ENCODE measurements around the gene ETFBKMT.
"Not testable (repeated sequence)": the region's sequence is repeated elsewhere in the genome, so short reads cannot be mapped to it uniquely, and the experiment has no call there.

The ETFBKMT gene

DNA sequence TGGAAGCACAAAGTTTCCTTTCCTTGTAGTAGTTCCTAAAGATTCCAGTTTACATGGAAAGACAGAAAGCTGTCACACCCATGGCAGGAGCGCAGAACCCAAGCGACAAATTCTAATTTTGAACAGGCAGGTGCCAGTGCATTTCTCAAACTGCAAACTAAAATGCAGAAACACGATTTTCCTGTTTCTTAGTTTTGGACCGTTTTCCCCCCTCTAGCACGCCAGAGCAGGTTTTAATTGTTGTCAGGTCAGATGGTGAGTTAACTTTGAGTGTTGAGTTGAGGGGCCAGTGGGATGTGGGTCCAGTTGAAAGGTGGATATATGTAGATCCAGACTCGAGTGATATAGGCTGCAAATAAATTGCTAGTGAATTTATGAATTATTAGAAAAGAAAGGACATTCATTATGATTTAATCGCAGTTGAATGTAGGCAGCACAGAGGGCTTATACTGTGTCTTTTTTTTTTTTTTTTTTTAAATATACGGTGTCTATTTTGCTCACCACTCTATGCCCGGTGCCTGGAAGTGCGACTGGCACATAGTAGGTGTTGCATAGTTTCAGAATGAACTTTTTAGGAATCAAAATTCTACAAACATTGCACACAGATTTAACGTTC, 909 bp upstream of the ETFBKMT start:
- no peak for DNase-seq

DNA sequence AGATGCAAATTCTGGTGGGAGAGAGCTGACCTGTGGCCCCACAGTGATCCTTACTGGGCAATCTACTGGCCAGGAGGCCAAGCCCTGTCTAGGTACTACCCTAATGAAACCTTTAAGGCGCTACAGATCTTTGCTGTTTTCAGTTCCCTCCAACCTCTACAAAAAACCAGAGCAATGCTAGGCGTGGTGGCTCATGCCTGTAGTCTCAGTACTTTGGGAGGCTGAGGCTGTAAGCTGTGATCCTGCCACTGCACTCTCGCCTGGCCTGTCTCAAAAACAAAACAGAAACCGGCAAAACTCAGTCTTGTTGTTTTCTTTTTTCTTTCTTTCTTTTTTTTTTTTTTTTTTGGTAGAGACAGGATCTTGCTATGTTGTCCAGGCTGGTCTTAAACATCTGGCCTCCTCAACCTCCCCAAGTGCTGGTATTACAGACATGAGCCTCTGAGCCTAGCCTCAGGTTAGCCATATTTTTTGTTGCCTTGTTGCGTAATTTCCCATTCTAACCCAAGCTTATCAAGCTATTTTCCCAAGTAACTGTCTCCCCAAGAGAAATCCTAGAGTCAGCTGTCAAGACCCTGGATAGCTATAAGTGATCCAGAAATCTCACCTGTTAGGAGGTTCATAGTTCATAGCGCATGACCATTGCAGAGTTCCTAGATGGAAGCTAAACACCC, 2.8 kb downstream of the ETFBKMT start:
- DNase-seq, result no peak

DNA sequence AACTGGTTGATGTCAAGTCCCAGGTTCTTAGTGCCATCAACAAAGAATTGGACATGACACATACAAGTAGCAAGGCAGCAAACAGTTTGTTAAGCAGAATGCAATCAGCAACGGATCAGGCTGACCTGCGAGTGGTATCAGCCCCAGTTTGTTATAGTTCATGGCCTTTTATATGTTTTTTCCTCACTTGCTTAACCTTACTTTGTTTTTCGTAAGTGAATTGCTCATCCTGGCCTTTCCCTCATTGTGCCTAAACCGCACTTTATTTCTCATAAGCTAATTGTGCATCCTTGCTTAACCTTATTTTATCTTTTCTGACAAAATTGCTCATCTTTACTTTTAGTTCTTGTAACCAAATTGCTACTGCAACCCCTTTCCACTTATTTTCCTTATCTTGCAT, 4.1 kb downstream of the ETFBKMT start:
- no peak for DNase-seq

DNA sequence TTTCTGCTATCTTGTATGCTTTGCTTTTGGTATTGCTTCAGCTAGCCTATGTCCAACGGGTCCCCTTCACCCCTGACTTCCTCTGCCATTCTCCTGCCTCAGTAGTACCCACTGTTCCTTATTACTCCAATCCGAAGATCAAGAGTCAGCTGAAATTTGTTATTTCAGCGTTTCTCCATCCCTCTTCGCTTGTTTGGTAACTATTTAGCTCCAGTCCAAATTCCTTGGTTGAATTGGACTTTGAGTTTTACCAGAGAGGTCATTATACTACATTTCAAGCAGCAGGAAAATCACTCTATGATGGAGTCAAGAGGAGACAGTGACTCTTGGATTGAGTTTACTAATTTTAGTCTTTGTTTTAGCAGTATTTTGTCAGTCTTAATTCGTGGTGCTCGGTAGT, 4.5 kb downstream of the ETFBKMT start:
- no peak for DNase-seq

DNA sequence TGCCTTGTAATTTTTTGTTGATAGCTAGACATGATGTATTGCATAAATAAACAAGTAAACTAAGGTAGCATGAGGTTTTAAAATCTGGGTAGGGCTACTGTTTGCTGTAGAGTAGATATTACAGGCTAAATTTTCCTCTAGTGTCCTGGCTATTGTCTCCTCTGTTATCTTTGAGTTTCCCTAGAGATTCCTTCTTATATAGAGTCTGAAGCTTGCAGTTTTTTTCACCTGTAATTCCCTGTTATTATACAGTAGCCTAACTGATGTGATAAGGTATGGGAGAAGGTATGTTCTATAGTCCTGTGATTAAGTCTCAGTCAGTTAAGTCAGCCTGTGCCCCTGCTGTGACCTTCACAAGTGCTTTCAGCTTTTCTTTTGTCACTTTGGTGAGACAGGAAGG, 9.5 kb downstream of the ETFBKMT start:
- DNase-seq, result no peak

DNA sequence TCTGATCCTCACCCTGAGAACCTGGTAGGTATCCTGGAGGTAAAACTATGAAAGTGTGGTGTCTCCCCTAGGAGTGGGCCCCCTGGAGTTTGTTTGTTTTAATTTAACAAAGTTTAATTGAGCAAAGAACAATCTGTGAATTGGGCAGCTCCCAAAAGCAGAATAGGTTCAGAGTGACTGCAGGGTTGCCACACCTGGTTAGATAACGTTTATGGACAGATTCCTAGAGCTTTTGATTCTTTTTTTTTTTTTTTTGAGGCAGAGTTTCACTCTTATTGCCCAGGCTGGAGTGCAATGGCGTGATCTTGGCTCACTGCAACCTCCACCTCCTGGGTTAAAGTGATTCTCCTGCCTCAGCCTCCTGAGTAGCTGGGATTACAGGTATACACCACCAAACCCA, 10.1 kb downstream of the ETFBKMT start:
- DNase-seq, result not testable (repeated sequence)

DNA sequence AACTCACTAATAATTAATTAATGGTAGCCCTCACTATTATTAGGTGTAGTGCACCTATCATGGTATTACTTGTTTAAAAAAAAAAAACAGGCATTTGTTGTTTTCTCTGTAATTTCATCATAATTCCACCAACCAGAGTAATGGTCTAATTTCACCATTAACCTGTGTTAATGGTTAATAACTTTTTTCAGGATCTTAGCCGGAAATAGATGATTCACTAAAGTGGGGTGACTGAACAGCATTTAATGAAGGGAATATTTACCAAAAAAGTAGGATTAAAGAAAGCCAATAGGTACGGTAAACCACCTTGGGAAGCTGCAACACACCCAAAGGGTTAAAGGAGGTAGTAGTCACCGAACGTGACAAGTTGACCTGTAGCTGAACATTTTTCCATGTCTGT, 13.0 kb downstream of the ETFBKMT start:
- no peak for DNase-seq

DNA sequence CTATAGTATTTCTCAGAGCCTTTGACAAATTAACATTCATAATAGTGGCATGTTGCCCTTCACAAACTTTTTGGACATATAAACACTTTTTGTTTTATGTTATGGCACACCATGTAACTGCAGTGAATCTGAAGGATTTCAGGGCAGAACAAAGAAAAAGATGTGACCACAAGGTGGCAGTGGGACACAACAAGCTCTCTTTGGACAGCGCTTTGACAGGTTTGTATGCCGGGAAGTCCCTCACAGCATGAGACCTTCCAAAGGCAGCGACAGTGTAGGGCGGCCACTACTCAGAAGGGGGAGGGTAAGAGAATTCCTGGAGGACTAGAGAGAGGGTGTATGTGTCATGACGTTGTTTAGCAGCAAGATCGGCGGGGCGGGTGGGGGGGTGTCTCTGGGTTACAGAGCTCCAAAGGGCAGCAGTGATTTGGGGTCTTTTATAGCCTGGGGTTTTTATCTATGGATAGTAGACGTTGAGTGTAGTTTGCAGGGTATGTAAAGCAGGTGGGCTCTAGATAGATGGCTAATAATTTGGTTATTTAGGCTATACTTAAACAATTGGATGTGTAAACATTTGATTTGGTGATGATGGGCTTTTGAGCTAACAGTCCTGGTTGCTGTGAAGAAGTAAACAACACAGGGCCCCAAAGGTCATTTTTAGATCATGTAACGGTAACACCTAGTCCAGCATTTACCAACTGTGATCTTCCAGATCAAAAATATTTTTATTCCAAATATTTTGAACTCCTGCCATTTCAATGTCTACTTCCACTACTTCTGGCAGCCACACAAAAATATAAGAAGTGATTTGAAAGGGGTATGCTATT, 22.9 kb downstream of the ETFBKMT start:
- DNase-seq, result peak; percentile 53 to 69

DNA sequence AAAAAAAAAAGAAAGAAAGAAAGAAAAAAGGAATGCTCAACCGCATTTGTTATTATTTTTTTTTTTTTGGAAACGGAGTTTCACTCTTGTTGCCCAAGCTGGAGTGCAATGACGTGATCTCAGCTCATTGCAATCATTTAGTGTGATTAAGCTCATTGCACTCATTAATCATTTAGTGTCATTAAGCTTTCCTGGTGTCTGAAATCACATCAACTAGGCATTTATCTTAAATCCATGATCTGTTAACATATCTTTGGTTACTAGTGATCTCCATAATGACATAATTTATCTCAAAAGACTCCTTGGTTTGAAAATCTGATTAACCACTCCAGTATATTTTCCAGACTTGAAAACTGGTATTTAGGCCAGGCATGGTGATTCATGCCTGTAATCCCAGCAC, 26.3 kb downstream of the ETFBKMT start:
- no peak for DNase-seq

DNA sequence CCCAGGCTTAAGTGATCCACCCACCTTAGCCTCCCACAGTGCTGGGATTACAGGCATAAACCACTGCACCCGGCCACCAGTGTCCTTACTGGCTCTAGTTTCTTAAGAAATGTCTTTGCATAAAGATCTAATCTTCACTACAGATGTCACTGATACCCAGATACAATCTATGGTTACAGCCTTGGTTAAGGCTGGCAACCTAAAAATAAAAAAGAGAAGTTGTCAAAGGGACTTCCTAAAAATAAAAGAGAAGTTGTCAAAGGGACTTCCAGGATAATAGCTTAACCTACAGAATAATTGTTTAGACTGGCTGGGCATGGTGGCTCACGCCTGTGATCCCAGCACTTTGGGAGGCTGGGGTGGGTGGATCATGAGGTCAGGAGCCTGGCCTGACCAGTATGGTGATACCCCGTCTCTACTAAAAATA, 27.6 kb downstream of the ETFBKMT start:
- DNase-seq, result no peak

DNA sequence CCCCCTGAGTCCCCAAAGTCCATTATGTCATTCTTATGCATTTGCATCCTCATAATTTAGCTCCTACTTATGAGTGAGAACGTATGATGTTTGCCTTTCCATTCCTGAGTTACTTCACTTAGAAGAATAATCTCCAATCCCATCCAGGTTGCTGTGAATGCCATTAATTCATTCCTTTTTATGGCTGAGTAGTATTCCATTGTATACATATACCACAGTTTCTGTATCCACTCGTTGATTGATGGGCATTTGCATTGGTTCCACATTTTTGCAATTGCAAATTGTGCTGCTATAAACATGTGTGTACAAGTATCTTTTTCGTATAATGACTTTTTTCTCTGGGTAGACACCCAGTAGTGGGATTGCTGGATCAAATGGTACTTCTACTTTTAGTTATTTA, 30.4 kb downstream of the ETFBKMT start:
- not testable (repeated sequence) for DNase-seq

DNA sequence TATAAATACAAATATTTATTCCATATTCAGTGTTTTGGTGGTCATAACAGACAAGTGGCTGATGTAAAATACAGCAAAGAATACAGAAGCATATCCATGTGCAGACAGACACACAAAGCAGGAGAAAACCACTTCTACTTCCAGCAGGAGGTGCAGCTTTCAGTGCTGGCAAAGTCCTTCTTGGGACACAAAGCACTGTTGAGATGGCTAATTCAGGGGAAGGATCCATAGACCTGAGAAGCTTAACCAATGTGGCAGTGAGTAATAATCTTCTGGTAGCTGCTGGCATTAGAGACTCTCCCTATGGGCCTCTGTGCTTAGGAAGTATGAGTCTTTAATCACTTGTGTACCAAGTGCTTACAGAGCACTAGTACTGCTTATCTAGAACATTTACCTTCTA, 42.6 kb downstream of the ETFBKMT start:
- DNase-seq, result no peak

DNA sequence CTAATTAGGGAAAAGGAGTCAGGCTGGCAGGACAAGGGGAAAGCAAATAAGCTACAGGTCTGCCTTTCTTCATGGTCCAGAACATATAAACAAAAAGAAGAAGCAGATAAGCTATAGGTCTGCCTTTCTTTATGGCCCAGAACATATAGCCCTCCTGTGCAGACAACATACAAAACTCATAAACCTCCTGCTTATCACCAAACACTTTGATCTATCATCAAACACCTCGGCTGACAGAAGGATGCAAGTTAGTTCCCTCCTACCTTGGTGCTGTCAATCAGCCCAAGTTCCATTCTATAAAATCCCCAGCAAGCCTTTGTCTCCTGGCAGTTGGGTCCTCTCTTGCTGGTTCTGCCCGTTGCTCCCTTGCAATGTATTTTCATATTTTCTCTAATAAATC, 46.1 kb downstream of the ETFBKMT start:
- DNase-seq, result no peak

DNA sequence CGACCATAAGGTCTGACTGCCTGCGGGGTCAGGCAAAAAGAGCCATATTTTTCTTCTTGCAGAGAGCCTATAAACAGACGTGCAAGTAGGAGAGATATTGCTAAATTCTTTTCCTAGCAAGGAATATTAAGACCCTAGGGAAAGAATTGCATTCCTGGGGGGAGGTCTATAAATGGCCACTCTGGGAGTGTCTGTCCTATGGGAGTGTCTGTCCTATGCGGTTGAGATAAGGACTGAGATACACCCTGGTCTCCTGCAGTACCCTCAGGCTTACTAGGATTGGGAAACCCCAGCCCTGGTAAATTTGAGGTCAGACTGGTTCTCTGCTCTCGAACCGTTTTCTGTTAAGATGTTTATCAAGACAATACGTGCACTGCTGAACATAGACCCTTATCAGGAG, 48.6 kb downstream of the ETFBKMT start:
- DNase-seq, result not testable (repeated sequence)

DNA sequence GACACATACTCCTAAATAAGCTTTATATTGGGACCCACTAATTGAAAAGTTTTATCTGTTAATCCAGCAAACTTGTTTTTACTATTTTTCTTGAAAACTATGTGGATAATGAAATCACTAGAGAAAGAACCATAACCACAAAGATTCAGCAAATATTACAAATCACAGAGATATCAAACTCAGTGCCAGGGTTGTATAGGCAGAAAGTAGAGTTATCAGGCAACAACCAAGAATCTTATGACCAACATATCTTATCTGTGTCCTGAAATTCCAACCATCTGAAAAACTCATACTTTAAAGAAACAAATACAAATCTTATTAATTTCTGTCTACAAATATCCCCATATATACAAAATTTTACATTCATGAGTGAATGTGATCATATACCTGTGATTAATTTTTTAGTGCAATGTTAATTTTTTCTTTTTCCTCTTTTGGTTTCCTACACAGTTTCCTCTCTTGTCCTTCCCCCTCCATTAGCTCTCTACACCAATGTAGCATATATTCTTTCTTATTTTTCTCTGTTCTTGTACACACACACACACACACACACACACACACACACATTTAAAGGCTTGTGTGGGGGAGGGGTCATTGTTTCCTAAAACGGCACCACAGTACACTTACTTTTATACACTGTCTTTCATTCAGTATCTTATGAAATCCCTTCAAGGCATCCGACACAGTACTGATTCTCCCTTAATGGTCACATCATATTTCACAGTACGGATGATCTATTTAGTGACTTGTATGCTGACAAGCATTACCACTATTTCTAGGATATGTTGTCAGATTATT, 50.7 kb downstream of the ETFBKMT start:
- DNase-seq, result no peak

DNA sequence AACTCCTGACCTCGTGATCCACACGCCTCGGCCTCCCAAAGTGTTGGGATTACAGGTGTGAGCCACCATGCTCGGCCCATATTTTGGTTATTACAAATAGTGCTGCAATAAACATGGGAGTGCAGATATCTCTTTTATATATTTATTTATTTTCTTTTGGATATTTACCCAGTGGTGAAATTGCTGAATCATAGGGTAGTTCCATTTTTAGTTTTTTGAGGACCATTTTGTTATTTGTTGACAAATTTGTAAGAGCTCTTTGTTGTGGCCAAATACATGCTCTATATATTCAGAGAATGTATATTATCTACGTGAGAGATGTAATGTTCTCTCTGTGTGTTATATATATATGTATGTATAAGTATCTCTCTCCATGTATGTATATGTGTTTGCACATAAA, 53.4 kb downstream of the ETFBKMT start:
- no peak for DNase-seq

DNA sequence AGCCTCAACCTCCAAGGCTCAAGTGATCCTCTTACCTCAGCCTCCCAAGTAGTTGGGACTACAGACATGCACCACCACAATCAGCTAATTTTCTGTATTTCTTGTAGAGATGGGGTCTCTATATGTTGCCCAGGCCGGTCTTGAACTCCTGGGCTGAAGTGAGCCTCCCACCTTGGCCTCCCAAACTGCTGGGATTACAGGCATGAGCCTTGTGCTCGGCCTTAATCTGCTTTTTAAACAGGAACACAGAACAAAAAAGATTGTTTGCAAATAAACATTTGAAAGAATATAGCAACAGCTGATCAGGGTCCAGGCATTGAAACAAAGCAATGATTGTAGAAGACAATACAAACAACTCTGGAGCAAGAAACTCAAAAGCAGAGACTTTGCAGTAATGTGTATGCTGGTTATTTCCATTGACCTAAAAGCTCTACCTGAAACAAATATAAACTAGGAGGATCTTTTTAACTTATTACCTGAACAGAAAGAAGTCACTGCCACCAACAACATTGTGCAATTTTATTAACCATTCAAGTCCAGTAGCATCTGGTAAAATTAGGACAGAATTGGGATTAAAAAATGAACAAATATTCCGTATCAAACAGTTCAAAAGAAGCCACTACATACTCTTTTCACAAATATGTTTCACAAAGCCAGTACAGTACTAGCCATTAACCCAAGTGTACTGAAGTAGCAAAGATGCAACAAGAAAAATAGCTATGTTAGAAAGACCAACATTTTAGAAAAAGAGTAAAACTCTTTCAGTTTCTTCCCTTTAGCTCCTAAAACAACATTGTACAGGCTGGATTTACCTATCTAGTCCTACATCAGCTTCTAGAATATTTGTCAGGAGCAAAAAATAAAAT, 55.2 kb downstream of the ETFBKMT start:
- no peak for DNase-seq

DNA sequence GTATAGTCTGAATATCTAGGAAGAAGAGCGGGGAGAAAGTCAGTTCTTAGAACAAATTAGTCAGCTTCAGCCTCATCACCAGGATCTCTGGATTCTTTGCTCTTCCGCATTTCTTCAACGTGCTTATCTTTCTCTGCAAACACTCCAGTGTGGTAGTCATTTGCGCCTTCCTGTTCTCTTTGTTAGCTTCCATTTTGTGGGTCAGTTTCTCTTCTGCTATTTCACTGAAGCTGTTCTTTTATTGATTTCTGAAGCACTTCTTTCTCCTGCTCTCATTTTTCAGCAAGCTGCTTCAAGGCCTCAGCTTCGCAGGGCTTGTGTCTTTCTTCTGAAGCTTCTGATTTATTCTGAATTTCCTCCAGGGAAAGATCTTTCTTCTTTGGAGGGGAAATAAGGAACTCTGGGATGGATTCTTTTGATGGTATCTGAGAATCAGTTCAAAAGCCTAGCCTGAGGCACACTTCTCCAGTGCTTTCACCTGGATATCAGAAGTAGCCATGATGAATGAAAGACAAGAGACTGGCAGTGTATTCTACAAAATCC, 55.9 kb downstream of the ETFBKMT start:
- no peak for DNase-seq

DNA sequence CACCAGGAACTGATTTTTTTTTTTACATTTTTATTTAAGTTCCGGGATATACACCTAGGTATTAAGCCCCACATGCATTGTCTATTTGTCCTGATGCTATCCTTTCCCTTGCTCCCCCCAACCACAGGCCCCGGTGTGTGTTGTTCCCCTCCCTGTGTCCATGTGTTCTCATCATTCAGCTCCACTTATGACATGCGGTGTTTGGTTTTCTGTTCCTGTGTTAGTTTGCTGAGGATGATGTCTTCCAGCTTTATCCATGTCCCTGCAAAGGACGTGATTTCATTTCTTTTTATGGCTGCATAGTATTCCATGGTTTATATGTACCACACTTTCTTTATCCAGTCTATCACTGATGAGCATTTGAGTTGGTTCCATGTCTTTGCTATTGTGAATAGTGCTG, 57.5 kb downstream of the ETFBKMT start:
- DNase-seq, result not testable (repeated sequence)

DNA sequence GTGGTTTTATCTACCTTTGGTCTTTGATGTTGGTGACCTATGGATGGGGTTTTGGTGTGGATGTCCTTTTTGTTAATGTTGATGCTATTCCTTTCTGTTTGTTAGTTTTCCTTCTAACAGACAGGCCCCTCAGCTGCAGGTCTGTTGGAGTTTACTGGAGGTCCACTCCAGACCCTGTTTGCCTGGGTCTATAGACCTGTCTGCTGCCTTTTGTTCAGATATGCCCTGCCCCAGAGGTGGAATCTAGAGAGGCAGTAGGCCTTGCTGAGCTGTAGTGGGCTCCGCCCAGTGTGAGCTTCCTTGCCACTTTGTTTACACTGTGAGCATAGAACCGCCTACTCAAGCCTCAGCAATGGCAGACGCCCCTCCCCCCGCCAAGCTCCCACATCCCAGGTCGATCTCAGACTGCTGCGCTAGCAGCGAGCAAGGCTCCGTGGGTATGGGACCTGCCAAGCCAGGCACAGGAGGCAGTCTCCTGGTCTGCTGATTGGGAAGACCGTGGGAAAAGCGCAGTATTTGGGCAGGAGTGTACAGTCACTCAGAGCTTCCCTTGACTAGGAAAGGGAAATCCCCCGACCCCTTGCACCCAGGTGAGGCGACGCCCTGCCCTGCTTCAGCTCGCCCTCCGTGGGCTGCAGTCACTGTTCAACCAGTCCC, 59.2 kb downstream of the ETFBKMT start:
- not testable (repeated sequence) for DNase-seq

DNA sequence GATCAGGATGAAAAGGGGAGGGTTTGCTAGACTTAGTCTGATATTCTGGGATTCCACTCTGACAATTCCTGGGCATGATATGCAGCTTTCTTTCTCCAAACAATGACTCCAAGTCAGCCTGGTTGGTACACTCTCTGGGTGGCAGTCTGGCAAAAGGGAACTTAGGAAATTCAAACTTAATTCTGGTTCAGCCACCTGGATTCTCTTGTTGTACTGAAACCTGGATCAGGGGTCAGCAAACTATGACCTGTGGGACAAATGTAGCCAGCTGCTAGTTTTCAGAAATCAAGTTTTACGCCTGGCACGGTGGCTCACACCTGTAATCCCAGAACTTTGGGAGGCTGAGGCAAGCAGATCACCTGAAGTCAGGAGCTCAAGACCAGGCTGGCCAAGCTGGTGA, 63.1 kb downstream of the ETFBKMT start:
- no peak for DNase-seq
